ENCODE results near the gene CLRN1.

Gene CLRN1

GRCh38 chr3:150926328-150926727 lies 46.2 kb downstream of the CLRN1 start:
- DNase-seq (ENCODE audit: low read depth): no peak
- no peak overlapping the region for H3K4me3 ChIP-seq (replicated peaks; ENCODE audit: low read depth, low read length)
- TF ChIP-seq CTCF (IDR thresholded peaks at IDR 0.05; ENCODE audit: low read length, missing control alignments): no peak

GRCh38 chr3:150925751-150926201 lies 46.8 kb downstream of the CLRN1 start:
- TF ChIP-seq CTCF (IDR thresholded peaks at IDR 0.05; ENCODE audit: low read length, missing control alignments): peak; percentile 53
- peak; percentile 20 for DNase-seq (ENCODE audit: low read depth)
- H3K4me3 ChIP-seq (replicated peaks; ENCODE audit: low read depth, low read length): no peak overlapping the region

GRCh38 chr3:150922611-150923010 lies 49.9 kb downstream of the CLRN1 start:
- DNase-seq (ENCODE audit: low read depth): peak; percentile 6
- TF ChIP-seq CTCF (IDR thresholded peaks at IDR 0.05; ENCODE audit: low read length, missing control alignments): no peak
- H3K4me3 ChIP-seq (replicated peaks; ENCODE audit: low read depth, low read length): no peak overlapping the region

GRCh38 chr3:150921209-150921608 lies 51.3 kb downstream of the CLRN1 start:
- no peak for TF ChIP-seq CTCF (IDR thresholded peaks at IDR 0.05; ENCODE audit: low read length, missing control alignments)
- H3K4me3 ChIP-seq (replicated peaks; ENCODE audit: low read depth, low read length): no peak overlapping the region
- DNase-seq (ENCODE audit: low read depth): no peak

- H3K4me3 ChIP-seq (replicated peaks; ENCODE audit: low read depth, low read length): no peak overlapping the region
- TF ChIP-seq CTCF (IDR thresholded peaks at IDR 0.05; ENCODE audit: low read length, missing control alignments): no peak
- peak; percentile 13 for DNase-seq (ENCODE audit: low read depth)
Measured at GRCh38 chr3:150920236-150920635, 52.3 kb downstream of the CLRN1 start.

GRCh38 chr3:150917951-150918350 lies 54.6 kb downstream of the CLRN1 start:
- no peak overlapping the region for H3K4me3 ChIP-seq (replicated peaks; ENCODE audit: low read depth, low read length)
- no peak for TF ChIP-seq CTCF (IDR thresholded peaks at IDR 0.05; ENCODE audit: low read length, missing control alignments)
- no peak for DNase-seq (ENCODE audit: low read depth)

GRCh38 chr3:150913133-150913922 lies 59.2 kb downstream of the CLRN1 start:
- no peak for TF ChIP-seq CTCF (IDR thresholded peaks at IDR 0.05; ENCODE audit: low read length, missing control alignments)
- H3K4me3 ChIP-seq (replicated peaks; ENCODE audit: low read depth, low read length): no peak overlapping the region
- DNase-seq (ENCODE audit: low read depth): peak; percentile 3
